ENCODE measurements around the gene TIMD4. TPM values are rescaled to one million over a fixed set of nuclear protein-coding genes. Genes with fewer than 3 reads are reported as not detected.

Gene TIMD4
- total RNA-seq = not detected in 2 replicates

DNA sequence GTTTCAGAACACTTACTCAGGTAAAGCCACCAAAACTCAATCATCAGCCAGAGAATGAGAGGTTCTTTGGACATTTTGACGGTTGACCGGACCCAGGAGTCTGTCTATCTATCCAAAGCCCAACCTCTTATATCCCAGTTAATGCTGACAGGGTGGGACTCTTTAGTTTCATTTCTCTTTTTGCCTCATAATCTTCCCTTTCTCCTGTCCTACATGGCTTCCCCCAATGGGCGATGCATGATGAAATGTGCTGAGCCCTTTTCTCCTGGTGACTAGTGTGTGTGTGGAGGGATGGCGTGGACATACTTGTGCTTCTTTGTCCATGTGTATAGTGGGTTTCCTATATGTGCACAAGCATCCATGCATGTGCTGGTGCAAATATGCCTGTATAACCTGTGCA lies at the start of gene TIMD4:
Gene TIMD4, minus strand, starts transcription at position 102 of the 400 bp plus-strand sequence. Its CDS starts 28 bp downstream, at position 74.
- ATAC-seq (ENCODE audit: low read depth) = no peak
- Mint-ChIP-seq H3K27ac (no peak within 1 kb of the TSS), H3K36me3 (ENCODE audit: low read depth) (no peaks in the 10 kb centered on the region), H3K4me3 (no peak within 1 kb of the TSS), H3K9me3 (no peaks in the 10 kb centered on the region), H3K4me1 (peaks cover 9% of the 10 kb centered on the region), H3K27me3 (no peaks in the 10 kb centered on the region)
- DNase-seq = no peak
- TF ChIP-seq CTCF (IDR thresholded peaks at IDR 0.05) = no peak
- intact Hi-C loops (cut with micrococcal nuclease) = no loop called here
- ChIA-PET CTCF (no interaction called here), POLR2A (no interaction called here)

DNA sequence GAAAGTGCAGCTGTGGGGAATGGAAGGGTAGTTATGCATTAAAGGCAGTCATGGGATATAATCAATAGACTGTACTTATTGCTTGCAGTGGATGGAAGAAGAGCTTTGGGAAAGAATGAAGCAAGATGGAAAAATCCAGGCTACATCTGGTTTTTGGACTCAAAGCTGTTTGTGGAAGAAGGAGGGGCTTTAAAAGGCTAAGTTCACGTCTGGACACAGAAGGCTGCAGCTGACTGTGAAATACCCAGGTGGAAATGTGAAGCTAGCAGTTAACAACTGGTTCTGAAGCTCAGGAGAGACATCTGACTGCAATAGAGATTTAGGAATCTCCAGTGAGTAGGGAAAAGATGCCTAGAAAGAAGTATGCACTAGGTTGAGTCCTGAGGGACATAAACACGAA lies 43.2 kb upstream of the TIMD4 start:
- no peaks in the 10 kb centered on the region for H3K36me3 Mint-ChIP-seq (ENCODE audit: low read depth)
- H3K9me3 Mint-ChIP-seq = no peaks in the 10 kb centered on the region
- no peak for TF ChIP-seq CTCF (IDR thresholded peaks at IDR 0.05)
- no peak for DNase-seq
- no peak overlapping the region for H3K4me3 Mint-ChIP-seq
- ATAC-seq (ENCODE audit: low read depth) = no peak
- H3K27ac Mint-ChIP-seq = no peak overlapping the region
- ChIA-PET POLR2A (no interaction called here), CTCF (no interaction called here)
- no peaks in the 10 kb centered on the region for H3K27me3 Mint-ChIP-seq
- H3K4me1 Mint-ChIP-seq = no peaks in the 10 kb centered on the region
- intact Hi-C loops (cut with micrococcal nuclease) = no loop called here

GRCh38 chr5:157004893-157005551 lies 42.0 kb upstream of the TIMD4 start:
- ATAC-seq (ENCODE audit: low read depth) = no peak
- TF ChIP-seq CTCF (IDR thresholded peaks at IDR 0.05) = no peak
- ChIA-PET POLR2A (no interaction called here), CTCF (no interaction called here)
- H3K27me3 Mint-ChIP-seq = peaks cover 3% of the 10 kb centered on the region
- peaks cover 5% of the 10 kb centered on the region for H3K9me3 Mint-ChIP-seq
- intact Hi-C loops (cut with micrococcal nuclease) = no loop called here
- no peak overlapping the region for H3K4me3 Mint-ChIP-seq
- DNase-seq = no peak
- no peaks in the 10 kb centered on the region for H3K4me1 Mint-ChIP-seq
- no peaks in the 10 kb centered on the region for H3K36me3 Mint-ChIP-seq (ENCODE audit: low read depth)
- no peak overlapping the region for H3K27ac Mint-ChIP-seq

DNA sequence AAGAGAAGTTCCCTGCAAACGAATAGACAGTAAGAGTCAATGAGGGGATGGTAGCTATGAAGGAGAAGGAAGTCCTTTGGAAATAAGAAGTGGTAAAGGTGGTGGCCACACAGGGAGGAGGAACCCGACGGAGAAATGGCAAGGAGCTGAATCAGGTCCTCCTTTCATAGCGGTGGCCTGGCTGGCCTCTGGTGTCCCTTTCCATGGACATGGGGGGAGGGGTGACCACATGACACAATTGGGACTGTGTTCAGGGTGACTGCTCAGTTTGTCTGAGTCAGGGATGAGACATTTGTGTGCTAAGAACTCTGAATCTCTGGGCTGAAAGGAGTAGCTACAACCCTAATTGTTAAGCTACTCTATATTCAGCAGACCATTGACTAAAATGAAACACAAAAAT lies 28.7 kb upstream of the TIMD4 start:
- Mint-ChIP-seq H3K4me1 (no peaks in the 10 kb centered on the region), H3K4me3 (no peak overlapping the region), H3K9me3 (no peaks in the 10 kb centered on the region)

DNA sequence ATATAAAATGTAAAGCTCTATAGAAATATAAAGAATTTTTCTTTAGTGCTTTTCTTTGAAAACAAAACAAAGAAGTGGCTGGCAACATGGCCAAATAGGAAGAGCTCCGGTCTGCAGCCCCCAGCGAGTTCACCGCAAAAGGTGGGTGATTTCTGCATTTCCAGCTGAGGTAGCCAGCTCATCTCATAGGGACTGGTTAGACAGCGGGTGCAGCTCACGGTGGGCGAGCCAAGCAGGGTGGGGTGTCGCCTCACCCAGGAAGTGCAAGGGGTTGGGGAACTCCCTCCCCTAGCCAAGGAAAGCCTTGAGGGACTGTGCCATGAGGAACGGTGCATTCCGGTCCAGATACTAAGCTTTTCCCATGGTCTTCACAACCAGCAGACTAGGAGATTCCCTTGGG lies 21.0 kb upstream of the TIMD4 start:
- Mint-ChIP-seq H3K9me3 (no peaks in the 10 kb centered on the region), H3K36me3 (ENCODE audit: low read depth) (no peaks in the 10 kb centered on the region), H3K27me3 (peaks cover 7% of the 10 kb centered on the region), H3K4me3 (no peak overlapping the region), H3K27ac (no peak overlapping the region), H3K4me1 (peaks cover 12% of the 10 kb centered on the region)
- DNase-seq (no peak), ATAC-seq (ENCODE audit: low read depth) (no peak)
- ChIA-PET CTCF (no interaction called here), POLR2A (no interaction called here)
- intact Hi-C loops (cut with micrococcal nuclease) = no loop called here
- TF ChIP-seq CTCF (IDR thresholded peaks at IDR 0.05) = no peak

More for the DNA sequence above, 28.7 kb upstream of the TIMD4 start:
- ATAC-seq (ENCODE audit: low read depth) (no peak), DNase-seq (no peak)
- CTCF ChIA-PET = no interaction called here
- H3K27me3 Mint-ChIP-seq = peaks cover 6% of the 10 kb centered on the region
- H3K27ac Mint-ChIP-seq = no peak overlapping the region
- POLR2A ChIA-PET = no interaction called here
- intact Hi-C loops (cut with micrococcal nuclease) = no loop called here
- H3K36me3 Mint-ChIP-seq (ENCODE audit: low read depth) = no peaks in the 10 kb centered on the region
- TF ChIP-seq CTCF (IDR thresholded peaks at IDR 0.05) = no peak

Measured in activated B cell treated with CpG ODN at 0.5 μM for 24 hours (primary cell).